HL-60 (cell line): ENCODE data around the gene STX8.

Experiments used
- CTCF ChIP-seq: IDR thresholded peaks from one replicate; pipeline ENCODE4 v1.5.1; 2011; ENCODE audit warnings: low read length, control low read depth, inconsistent platforms; ENCODE audit not compliant: insufficient read depth
- GABPA ChIP-seq: IDR thresholded peaks from 2 replicates; pipeline ENCODE4 v1.6.1; 2012; ENCODE audit warnings: low read depth
- POLR2AphosphoS5 ChIP-seq: IDR thresholded peaks from 2 replicates; pipeline ENCODE4 v1.6.1; 2012; ENCODE audit warnings: low read depth
- REST ChIP-seq: IDR thresholded peaks from 2 replicates; pipeline ENCODE4 v1.6.1; 2012; ENCODE audit warnings: low read depth; ENCODE audit not compliant: insufficient replicate concordance
- SPI1 ChIP-seq: IDR thresholded peaks from 2 replicates; pipeline ENCODE4 v1.6.1; 2012; ENCODE audit warnings: low read depth, mild to moderate bottlenecking, borderline replicate concordance

DNA sequence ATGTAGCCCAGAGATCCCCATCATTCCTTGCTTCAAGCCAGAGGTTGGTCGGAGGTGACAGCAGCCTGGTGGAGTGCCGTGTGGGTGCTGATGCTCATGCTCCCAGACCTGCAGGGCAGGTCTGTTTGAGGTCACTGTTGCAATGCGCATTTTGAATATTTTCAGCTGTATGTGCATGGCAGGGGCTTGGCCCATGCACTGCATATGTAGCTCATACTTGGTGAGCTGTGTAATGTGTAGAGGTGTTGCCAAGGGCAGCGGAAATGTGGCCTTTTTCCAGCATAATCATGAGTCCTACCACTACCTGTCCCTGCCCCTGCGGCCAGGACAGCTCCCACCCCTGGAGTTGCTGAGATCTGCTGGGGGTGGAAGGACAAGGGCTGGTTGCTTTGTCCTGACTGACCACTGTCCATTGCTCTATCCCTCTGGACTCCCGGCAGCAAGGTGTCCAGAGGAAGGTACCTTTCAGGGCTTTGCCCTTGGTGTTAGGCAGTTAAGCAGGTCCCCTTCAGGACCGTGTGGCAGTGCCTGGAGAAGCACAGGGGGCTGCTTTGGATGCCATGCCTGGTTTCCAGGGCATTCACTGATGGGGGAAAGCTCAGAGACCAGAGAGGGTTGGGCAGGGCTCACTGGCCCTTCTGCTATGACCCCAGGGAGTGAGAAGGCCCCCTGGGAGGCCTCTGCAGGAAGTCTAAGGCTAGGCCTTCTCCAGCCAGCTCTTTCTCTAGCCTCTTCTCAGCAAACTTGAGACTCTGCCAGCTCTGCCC, 339.2 kb downstream of the STX8 start:
- no peak for TF ChIP-seq CTCF
- TF ChIP-seq REST: no peak
- TF ChIP-seq POLR2AphosphoS5: no peak
- TF ChIP-seq SPI1: no peak
- no peak for TF ChIP-seq GABPA
